Neural crest cell (in vitro differentiated cells): Measurements from ENCODE around the gene NKAIN2. TPM values are rescaled to one million over a fixed set of nuclear protein-coding genes. Genes with fewer than 3 reads are reported as not detected.
"Not testable (repeated sequence)": the region's sequence is repeated elsewhere in the genome, so short reads cannot be mapped to it uniquely, and the experiment has no call there.

Source experiments
- DNase-seq: peaks from one replicate; pipeline ENCODE4 v3.0.0; 2021; ENCODE audit warnings: low read depth, mixed read lengths, low spot score
- H3K27ac Mint-ChIP-seq: one replicate; pipeline ENCODE4 v1.8.0; 2021; ENCODE audit warnings: mild to moderate bottlenecking, mixed read lengths; ENCODE audit not compliant: unreplicated experiment
- H3K27me3 Mint-ChIP-seq: 2 replicates; pipeline ENCODE4 v1.8.0; 2021; ENCODE audit warnings: low read depth, mild to moderate bottlenecking, mixed read lengths
- H3K36me3 Mint-ChIP-seq: 2 replicates; pipeline ENCODE4 v1.8.0; 2021; ENCODE audit warnings: low read depth, mild to moderate bottlenecking, mixed read lengths
- H3K4me1 Mint-ChIP-seq: 2 replicates; pipeline ENCODE4 v1.8.0; 2021; ENCODE audit warnings: mixed read lengths
- H3K4me3 Mint-ChIP-seq: one replicate; pipeline ENCODE4 v1.8.0; 2021; ENCODE audit warnings: mild to moderate bottlenecking, mixed read lengths
- H3K9me3 Mint-ChIP-seq: 2 replicates; pipeline ENCODE4 v1.8.0; 2021; ENCODE audit warnings: mixed read lengths
- CTCF ChIP-seq: fragments of 200-600 bp; sonication (generic); conservative IDR thresholded peaks from 2 replicates; pipeline ENCODE4 v1.5.0; 2021; ENCODE audit warnings: antibody characterized with exemption, mild to moderate bottlenecking
- total RNA-seq: library from RNA; stranded (reverse); gene quantifications from 2 replicates; pipeline ENCODE4 v1.2.1, GENCODE V29; 2021

Gene NKAIN2
- total RNA-seq, 1 donor from 2014 or later = 1.1 TPM

- Mint-ChIP-seq H3K4me3 (no peak overlapping the region), H3K27ac (no peak overlapping the region), H3K27me3 (no peaks in the 10 kb centered on the region), H3K36me3 (no peaks in the 10 kb centered on the region), H3K4me1 (no peaks in the 10 kb centered on the region), H3K9me3 (peaks cover 9% of the 10 kb centered on the region)
- no peak for DNase-seq
- no peak for TF ChIP-seq CTCF
Measured at GRCh38 chr6:124283486-124283885, 479.8 kb downstream of the NKAIN2 start.

- Mint-ChIP-seq H3K36me3 (no peaks in the 10 kb centered on the region), H3K4me1 (no peaks in the 10 kb centered on the region), H3K27me3 (no peaks in the 10 kb centered on the region), H3K9me3 (peaks cover 7% of the 10 kb centered on the region), H3K4me3 (no peak overlapping the region), H3K27ac (no peak overlapping the region)
- no peak for DNase-seq
- no peak for TF ChIP-seq CTCF
Measured at GRCh38 chr6:124285146-124285545, 481.5 kb downstream of the NKAIN2 start.

GRCh38 chr6:124294574-124295200 lies 491.0 kb downstream of the NKAIN2 start:
- Mint-ChIP-seq H3K4me3 (no peak overlapping the region), H3K4me1 (peaks cover 4% of the 10 kb centered on the region), H3K27ac (no peak overlapping the region), H3K27me3 (no peaks in the 10 kb centered on the region), H3K36me3 (no peaks in the 10 kb centered on the region), H3K9me3 (no peaks in the 10 kb centered on the region)
- DNase-seq = no peak
- TF ChIP-seq CTCF = no peak

GRCh38 chr6:124297507-124297906 lies 493.8 kb downstream of the NKAIN2 start:
- H3K4me3 Mint-ChIP-seq = no peak overlapping the region
- H3K9me3 Mint-ChIP-seq = peaks cover 4% of the 10 kb centered on the region
- H3K36me3 Mint-ChIP-seq = no peaks in the 10 kb centered on the region
- no peaks in the 10 kb centered on the region for H3K27me3 Mint-ChIP-seq
- TF ChIP-seq CTCF = no peak
- no peak overlapping the region for H3K27ac Mint-ChIP-seq
- no peak for DNase-seq
- no peaks in the 10 kb centered on the region for H3K4me1 Mint-ChIP-seq

- TF ChIP-seq CTCF = no peak
- H3K27ac Mint-ChIP-seq = no peak overlapping the region
- no peak for DNase-seq
- H3K4me1 Mint-ChIP-seq = no peaks in the 10 kb centered on the region
- H3K4me3 Mint-ChIP-seq = no peak overlapping the region
- no peaks in the 10 kb centered on the region for H3K27me3 Mint-ChIP-seq
- peaks cover 4% of the 10 kb centered on the region for H3K9me3 Mint-ChIP-seq
- H3K36me3 Mint-ChIP-seq = no peaks in the 10 kb centered on the region
Measured at GRCh38 chr6:124298730-124299129, 495.1 kb downstream of the NKAIN2 start.

GRCh38 chr6:124300907-124301306 lies 497.2 kb downstream of the NKAIN2 start:
- not testable (repeated sequence) for DNase-seq, H3K27me3 Mint-ChIP-seq, H3K4me3 Mint-ChIP-seq, H3K27ac Mint-ChIP-seq, H3K36me3 Mint-ChIP-seq, H3K9me3 Mint-ChIP-seq, H3K4me1 Mint-ChIP-seq
